Panc1 (cell line): ENCODE data around the gene TMEM60. TPM values are rescaled to one million over a fixed set of nuclear protein-coding genes. Genes with fewer than 3 reads are reported as not detected.

Experiments
- ATAC-seq: fragments of 200-7000 bp; cut with Tn5 transposase; 2 replicates; pipeline ENCODE4 v1.9.1; 2020; ENCODE audit warnings: mild to moderate bottlenecking, moderate library complexity
- BruUV-seq: library from RNA; stranded (reverse); fragments of 400-500 nt; replicated peaks from 2 replicates; lab custom pipeline; 2021; lab: Mats Ljungman, UMichigan
- CTCF ChIA-PET: fragments of 300-600 bp; sonication (Branson Sonifier 250); formaldehyde crosslinking; loops from one replicate; lab custom pipeline; 2022; ENCODE audit warnings: antibody characterized with exemption; lab: Charles Lee
- POLR2A ChIA-PET: fragments of 300-600 bp; sonication (Branson Sonifier 250); formaldehyde crosslinking; loops from one replicate; lab custom pipeline; 2022; ENCODE audit warnings: antibody characterized with exemption; lab: Charles Lee
- DNase-seq: peaks from one replicate; pipeline ENCODE4 v3.0.0-alpha.2; 2010; ENCODE audit warnings: low read depth, low spot score
- H3K27ac ChIP-seq: 2 replicates; pipeline ENCODE4 v1.5.1; 2011; ENCODE audit warnings: mild to moderate bottlenecking, low read length, inconsistent platforms
- H3K27me3 ChIP-seq: fragments of 200-500 bp; sonication (Bioruptor generic); 2 replicates; pipeline ENCODE4 v1.6.0; 2014; ENCODE audit warnings: low read length, inconsistent platforms; ENCODE audit not compliant: control insufficient read depth, insufficient read depth
- H3K36me3 ChIP-seq: fragments of 200-500 bp; sonication (Bioruptor generic); 2 replicates; pipeline ENCODE4 v1.5.1; 2014; ENCODE audit warnings: inconsistent platforms, mild to moderate bottlenecking, low read length, moderate library complexity; ENCODE audit not compliant: control insufficient read depth, insufficient read depth
- H3K4me1 ChIP-seq: 2 replicates; pipeline ENCODE4 v1.5.1; 2011; ENCODE audit warnings: inconsistent platforms, mild to moderate bottlenecking, low read length, moderate library complexity; ENCODE audit not compliant: control insufficient read depth, insufficient read depth
- H3K4me3 ChIP-seq, 2 experiments: 2 replicates each; pipeline ENCODE4 v1.5.1; 2011 to 2012; ENCODE audit warnings: low read depth in 2 of 2, low read length in 2 of 2, mild to moderate bottlenecking in 2 of 2, inconsistent platforms in 1 of 2, moderate library complexity in 1 of 2
- H3K9me3 ChIP-seq: fragments of 200-500 bp; sonication (Bioruptor generic); 2 replicates; pipeline ENCODE4 v1.5.1; 2014; ENCODE audit warnings: low read depth, mild to moderate bottlenecking, inconsistent platforms, low read length, moderate library complexity; ENCODE audit not compliant: control insufficient read depth, insufficient read depth
- POLR2AphosphoS5 ChIP-seq: IDR thresholded peaks from 2 replicates; pipeline ENCODE4 v1.6.1; 2012; ENCODE audit warnings: mild to moderate bottlenecking, low read depth, low read length, moderate library complexity
- SIN3A ChIP-seq: IDR thresholded peaks from 2 replicates; pipeline ENCODE4 v1.6.1; 2012; ENCODE audit warnings: low read depth, mild to moderate bottlenecking, low read length, moderate library complexity, borderline replicate concordance; ENCODE audit not compliant: insufficient read depth
- TCF7L2 ChIP-seq: IDR thresholded peaks from 2 replicates; pipeline ENCODE4 v1.6.1; 2011; ENCODE audit warnings: mild to moderate bottlenecking, low read depth, low read length, inconsistent platforms
- in situ Hi-C: cut with HindIII; loops from 2 replicates; pipeline ENCODE4 v1.10.0; 2016; ENCODE audit warnings: low sequenced_read_pairs, low pct_unique_long_range_greater_than_20kb
- intact Hi-C: fragments of 100-400 bp; cut with micrococcal nuclease; formaldehyde crosslinking; loops from one replicate; pipeline ENCODE4 v1.10.0; 2022; ENCODE audit not compliant: unreplicated experiment
- total RNA-seq: library from RNA; stranded (reverse); gene quantifications from one replicate; pipeline ENCODE4 v1.2.1, GENCODE V29; 2021; ENCODE audit not compliant: unreplicated experiment
- TF ChIP-seq, protein P1 (sequence below): fragments of 450-650 bp; IDR thresholded peaks from 2 replicates; pipeline ENCODE4 v1.5.1; 2017; ENCODE audit warnings: mild to moderate bottlenecking
- TF ChIP-seq, protein P2 (sequence below), 2 experiments: IDR thresholded peaks; 2 replicates each; pipeline ENCODE4 v1.6.1; 2011 to 2012; ENCODE audit warnings: low read depth in 2 of 2, control low read depth in 1 of 2, low read length in 1 of 2, mild to moderate bottlenecking in 1 of 2, moderate library complexity in 1 of 2; ENCODE audit not compliant: insufficient read depth in 1 of 2

Gene TMEM60
- total RNA-seq, 1 experiment from 2014 or later = 20.4 TPM

- ChIA-PET POLR2A (no interaction called here), CTCF (no interaction called here)
- in situ Hi-C loops = no loop called here
- no peak overlapping the region for H3K4me3 ChIP-seq
- no peak for ATAC-seq
- no TSS peak for BruUV-seq
- DNase-seq = no peak
- TF ChIP-seq TCF7L2 (no peak), SIN3A (no peak)
- intact Hi-C loops = no loop called here
- H3K9me3 ChIP-seq = no peaks in the 10 kb centered on the region
- H3K27me3 ChIP-seq = no peaks in the 10 kb centered on the region
- no peaks in the 10 kb centered on the region for H3K4me1 ChIP-seq
- no peak overlapping the region for H3K27ac ChIP-seq
- H3K36me3 ChIP-seq = no peaks in the 10 kb centered on the region
Measured at GRCh38 chr7:77747178-77747577, 51.1 kb downstream of the TMEM60 start.

DNA sequence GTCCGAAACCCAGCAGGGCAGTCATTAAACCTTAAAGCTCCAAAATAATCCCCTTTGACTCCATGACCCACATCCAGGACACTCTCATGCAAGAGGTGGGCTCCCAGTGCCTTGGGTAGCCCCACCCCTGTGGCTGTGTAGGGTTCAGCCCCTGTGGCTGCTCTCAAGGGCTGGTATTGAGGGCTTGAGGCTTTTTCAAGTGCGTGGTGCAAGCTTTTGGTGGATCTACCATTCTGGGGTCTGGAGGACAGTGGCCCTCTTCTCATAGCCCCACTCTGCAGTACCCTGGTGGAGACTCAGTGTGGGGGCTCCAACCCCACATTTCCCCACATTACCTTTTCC lies 51.4 kb downstream of the TMEM60 start:
- Histone ChIP-seq H3K9me3 (no peaks in the 10 kb centered on the region), H3K4me3 (no peak overlapping the region), H3K27ac (no peak overlapping the region), H3K36me3 (no peaks in the 10 kb centered on the region), H3K4me1 (no peaks in the 10 kb centered on the region), H3K27me3 (no peaks in the 10 kb centered on the region)
- DNase-seq (no peak), ATAC-seq (no peak)
- ChIA-PET CTCF (no interaction called here), POLR2A (no interaction called here)
- intact Hi-C loops (no loop called here), in situ Hi-C loops (no loop called here)
- BruUV-seq = no TSS peak
- no peak for TF ChIP-seq TCF7L2
- TF ChIP-seq SIN3A = no peak

DNA sequence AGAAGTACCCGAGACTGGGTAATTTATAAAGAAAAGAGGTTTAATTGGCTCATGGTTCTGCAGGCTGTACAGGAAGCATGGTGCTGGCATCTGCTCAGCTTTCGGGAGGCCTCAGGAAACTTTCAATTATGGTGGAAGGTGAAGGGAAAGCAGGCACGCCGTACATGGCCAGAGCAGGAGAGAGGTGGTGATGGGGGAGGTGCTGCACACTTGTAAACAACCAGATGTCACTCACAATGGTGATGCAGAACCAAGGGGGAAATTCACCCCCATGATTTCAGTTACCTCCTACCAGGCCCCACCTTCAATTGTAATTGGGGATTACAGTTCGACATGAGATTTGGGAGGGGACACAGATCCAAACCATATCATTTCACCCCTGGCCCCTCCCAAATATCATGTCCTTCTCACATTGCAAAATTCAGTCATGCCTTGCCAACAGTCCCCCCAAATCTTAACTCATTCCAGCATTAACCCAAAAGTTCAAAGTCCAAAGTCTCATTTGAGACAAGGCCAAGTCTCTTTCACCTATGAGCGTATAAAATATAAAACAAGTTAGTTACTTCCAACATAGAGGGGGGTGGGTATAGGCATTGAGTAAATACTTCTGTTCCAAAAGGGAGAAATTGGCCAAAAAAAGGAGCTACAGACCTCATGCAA lies 51.9 kb downstream of the TMEM60 start:
- Histone ChIP-seq H3K4me3 (no peak overlapping the region), H3K36me3 (no peaks in the 10 kb centered on the region), H3K9me3 (no peaks in the 10 kb centered on the region), H3K27ac (no peak overlapping the region), H3K27me3 (no peaks in the 10 kb centered on the region), H3K4me1 (no peaks in the 10 kb centered on the region)
- in situ Hi-C loops = no loop called here
- BruUV-seq = no TSS peak
- ChIA-PET POLR2A (no interaction called here), CTCF (no interaction called here)
- intact Hi-C loops = no loop called here
- no peak for DNase-seq
- TF ChIP-seq SIN3A (no peak), POLR2AphosphoS5 (no peak), TCF7L2 (no peak)
- TF ChIP-seq, protein P1, sequence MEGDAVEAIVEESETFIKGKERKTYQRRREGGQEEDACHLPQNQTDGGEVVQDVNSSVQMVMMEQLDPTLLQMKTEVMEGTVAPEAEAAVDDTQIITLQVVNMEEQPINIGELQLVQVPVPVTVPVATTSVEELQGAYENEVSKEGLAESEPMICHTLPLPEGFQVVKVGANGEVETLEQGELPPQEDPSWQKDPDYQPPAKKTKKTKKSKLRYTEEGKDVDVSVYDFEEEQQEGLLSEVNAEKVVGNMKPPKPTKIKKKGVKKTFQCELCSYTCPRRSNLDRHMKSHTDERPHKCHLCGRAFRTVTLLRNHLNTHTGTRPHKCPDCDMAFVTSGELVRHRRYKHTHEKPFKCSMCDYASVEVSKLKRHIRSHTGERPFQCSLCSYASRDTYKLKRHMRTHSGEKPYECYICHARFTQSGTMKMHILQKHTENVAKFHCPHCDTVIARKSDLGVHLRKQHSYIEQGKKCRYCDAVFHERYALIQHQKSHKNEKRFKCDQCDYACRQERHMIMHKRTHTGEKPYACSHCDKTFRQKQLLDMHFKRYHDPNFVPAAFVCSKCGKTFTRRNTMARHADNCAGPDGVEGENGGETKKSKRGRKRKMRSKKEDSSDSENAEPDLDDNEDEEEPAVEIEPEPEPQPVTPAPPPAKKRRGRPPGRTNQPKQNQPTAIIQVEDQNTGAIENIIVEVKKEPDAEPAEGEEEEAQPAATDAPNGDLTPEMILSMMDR = no peak
- TF ChIP-seq, protein P2, sequence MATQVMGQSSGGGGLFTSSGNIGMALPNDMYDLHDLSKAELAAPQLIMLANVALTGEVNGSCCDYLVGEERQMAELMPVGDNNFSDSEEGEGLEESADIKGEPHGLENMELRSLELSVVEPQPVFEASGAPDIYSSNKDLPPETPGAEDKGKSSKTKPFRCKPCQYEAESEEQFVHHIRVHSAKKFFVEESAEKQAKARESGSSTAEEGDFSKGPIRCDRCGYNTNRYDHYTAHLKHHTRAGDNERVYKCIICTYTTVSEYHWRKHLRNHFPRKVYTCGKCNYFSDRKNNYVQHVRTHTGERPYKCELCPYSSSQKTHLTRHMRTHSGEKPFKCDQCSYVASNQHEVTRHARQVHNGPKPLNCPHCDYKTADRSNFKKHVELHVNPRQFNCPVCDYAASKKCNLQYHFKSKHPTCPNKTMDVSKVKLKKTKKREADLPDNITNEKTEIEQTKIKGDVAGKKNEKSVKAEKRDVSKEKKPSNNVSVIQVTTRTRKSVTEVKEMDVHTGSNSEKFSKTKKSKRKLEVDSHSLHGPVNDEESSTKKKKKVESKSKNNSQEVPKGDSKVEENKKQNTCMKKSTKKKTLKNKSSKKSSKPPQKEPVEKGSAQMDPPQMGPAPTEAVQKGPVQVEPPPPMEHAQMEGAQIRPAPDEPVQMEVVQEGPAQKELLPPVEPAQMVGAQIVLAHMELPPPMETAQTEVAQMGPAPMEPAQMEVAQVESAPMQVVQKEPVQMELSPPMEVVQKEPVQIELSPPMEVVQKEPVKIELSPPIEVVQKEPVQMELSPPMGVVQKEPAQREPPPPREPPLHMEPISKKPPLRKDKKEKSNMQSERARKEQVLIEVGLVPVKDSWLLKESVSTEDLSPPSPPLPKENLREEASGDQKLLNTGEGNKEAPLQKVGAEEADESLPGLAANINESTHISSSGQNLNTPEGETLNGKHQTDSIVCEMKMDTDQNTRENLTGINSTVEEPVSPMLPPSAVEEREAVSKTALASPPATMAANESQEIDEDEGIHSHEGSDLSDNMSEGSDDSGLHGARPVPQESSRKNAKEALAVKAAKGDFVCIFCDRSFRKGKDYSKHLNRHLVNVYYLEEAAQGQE (IDR thresholded peaks at IDR 0.05; ENCODE audit: insufficient read depth in 1 of 2, low read depth in 2 of 2, low read length in 1 of 2) = no peak
- ATAC-seq = no peak
